Measurements from ENCODE around the gene C4A.
"Not testable (repeated sequence)": the region's sequence is repeated elsewhere in the genome, so short reads cannot be mapped to it uniquely, and the experiment has no call there.

The C4A gene

DNA sequence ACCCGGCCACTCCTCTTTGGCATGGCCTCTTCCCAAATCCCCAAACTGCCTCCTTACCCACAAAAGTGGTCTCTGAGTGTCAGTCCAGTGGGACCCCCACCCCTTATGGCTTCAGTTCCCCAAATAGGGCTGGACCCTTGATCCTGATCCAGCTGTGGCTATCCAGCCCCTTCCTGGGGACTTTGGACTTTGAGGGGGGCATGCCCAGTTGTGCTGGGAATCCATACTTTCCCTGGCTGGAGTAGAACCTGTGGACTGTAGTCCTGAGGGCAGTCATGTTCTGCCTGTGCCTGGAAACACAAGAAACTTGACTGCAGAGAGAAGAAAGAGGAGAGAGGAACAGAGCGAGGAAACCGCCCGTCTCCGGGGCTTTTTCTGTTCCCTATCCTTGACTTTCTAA is 55.3 kb downstream of the C4A start:
- not testable (repeated sequence) for DNase-seq

DNA sequence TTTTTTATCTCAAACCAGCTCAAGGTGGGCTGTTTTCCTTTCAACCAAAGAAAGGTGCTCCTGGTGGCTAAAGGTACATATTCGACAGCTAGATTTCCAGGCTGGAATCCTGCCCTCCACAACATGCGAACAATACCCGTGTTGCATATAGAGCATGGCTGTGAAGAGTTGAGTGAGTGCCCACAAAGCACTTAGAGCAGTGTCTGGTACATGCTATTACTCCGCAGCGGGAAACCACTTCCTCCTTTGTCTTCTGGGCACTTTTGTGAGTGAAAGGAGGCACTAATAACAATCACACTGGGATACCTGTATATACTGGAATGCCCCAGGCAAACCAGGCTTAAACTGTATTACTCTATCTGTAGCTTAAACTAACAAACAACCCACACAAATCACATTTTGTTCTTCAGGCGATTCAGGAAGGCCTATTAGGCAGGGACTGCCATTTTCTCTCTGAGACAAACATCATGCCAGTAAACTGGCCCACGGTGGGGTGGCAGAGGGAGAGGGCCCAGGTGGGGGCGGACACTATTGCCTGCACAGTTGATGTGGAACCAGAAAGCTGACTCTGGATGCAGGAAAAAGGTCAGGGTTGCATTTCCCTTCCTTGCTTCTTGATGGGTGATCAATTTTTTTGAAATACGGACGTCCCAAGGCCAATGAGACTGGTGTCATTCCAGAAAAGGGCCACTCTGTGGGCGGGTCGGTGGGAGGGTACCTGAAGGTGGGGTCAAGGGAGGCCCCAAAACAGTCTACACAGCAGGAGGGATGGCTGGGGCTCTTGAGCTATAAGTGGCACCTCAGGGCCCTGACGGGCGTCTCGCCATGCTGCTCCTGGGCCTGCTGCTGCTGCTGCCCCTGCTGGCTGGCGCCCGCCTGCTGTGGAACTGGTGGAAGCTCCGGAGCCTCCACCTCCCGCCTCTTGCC is 56.0 kb downstream of the C4A start, which contains the start of gene CYP21A2:
Gene CYP21A2, plus strand, starts transcription at position 818 of the 927 bp plus-strand sequence. Its CDS starts 8 bp downstream, at position 826.
- DNase-seq = peak; percentile 42 to 85

DNA sequence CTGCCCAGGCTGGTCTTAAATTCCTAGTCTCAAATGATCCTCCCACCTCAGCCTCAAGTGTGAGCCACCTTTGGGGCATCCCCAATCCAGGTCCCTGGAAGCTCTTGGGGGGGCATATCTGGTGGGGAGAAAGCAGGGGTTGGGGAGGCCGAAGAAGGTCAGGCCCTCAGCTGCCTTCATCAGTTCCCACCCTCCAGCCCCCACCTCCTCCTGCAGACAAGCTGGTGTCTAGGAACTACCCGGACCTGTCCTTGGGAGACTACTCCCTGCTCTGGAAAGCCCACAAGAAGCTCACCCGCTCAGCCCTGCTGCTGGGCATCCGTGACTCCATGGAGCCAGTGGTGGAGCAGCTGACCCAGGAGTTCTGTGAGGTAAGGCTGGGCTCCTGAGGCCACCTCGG is 57.0 kb downstream of the C4A start:
- not testable (repeated sequence) for DNase-seq

DNA sequence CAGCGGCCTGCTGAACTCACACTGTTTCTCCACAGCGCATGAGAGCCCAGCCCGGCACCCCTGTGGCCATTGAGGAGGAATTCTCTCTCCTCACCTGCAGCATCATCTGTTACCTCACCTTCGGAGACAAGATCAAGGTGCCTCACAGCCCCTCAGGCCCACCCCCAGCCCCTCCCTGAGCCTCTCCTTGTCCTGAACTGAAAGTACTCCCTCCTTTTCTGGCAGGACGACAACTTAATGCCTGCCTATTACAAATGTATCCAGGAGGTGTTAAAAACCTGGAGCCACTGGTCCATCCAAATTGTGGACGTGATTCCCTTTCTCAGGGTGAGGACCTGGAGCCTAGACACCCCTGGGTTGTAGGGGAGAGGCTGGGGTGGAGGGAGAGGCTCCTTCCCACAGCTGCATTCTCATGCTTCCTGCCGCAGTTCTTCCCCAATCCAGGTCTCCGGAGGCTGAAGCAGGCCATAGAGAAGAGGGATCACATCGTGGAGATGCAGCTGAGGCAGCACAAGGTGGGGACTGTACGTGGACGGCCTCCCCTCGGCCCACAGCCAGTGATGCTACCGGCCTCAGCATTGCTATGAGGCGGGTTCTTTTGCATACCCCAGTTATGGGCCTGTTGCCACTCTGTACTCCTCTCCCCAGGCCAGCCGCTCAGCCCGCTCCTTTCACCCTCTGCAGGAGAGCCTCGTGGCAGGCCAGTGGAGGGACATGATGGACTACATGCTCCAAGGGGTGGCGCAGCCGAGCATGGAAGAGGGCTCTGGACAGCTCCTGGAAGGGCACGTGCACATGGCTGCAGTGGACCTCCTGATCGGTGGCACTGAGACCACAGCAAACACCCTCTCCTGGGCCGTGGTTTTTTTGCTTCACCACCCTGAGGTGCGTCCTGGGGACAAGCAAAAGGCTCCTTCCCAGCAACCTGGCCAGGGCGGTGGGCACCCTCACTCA is 57.7 kb downstream of the C4A start:
- DNase-seq = not testable (repeated sequence)

DNA sequence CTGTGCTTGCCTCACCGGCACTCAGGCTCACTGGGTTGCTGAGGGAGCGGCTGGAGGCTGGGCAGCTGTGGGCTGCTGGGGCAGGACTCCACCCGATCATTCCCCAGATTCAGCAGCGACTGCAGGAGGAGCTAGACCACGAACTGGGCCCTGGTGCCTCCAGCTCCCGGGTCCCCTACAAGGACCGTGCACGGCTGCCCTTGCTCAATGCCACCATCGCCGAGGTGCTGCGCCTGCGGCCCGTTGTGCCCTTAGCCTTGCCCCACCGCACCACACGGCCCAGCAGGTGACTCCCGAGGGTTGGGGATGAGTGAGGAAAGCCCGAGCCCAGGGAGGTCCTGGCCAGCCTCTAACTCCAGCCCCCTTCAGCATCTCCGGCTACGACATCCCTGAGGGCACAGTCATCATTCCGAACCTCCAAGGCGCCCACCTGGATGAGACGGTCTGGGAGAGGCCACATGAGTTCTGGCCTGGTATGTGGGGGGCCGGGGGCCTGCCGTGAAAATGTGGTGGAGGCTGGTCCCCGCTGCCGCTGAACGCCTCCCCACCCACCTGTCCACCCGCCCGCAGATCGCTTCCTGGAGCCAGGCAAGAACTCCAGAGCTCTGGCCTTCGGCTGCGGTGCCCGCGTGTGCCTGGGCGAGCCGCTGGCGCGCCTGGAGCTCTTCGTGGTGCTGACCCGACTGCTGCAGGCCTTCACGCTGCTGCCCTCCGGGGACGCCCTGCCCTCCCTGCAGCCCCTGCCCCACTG is 58.6 kb downstream of the C4A start:
- DNase-seq = not testable (repeated sequence)

DNA sequence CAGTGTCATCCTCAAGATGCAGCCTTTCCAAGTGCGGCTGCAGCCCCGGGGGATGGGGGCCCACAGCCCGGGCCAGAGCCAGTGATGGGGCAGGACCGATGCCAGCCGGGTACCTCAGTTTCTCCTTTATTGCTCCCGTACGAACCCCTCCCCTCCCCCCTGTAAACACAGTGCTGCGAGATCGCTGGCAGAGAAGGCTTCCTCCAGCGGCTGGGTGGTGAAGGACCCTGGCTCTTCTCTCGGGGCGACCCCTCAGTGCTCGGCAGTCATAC is 59.1 kb downstream of the C4A start:
- DNase-seq = not testable (repeated sequence)

DNA sequence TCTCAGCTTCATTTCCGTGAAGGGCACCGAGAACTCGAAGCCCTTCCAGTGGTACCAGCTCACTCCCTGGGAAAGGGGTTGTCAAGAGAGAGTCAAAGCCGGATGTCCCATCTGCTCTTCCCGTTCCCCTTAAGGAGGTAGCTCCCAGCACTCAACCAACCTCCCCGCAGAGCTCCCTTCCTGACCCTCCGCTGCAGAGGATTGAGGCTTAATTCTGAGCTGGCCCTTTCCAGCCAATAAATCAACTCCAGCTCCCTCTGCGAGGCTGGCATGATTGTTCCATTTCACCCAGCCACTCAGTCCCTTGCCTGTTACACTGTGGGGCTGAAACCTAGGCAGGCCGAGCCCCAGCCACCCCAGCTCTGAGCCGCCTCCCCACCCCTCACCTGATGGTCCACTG is 59.5 kb downstream of the C4A start:
- DNase-seq = not testable (repeated sequence)

DNA sequence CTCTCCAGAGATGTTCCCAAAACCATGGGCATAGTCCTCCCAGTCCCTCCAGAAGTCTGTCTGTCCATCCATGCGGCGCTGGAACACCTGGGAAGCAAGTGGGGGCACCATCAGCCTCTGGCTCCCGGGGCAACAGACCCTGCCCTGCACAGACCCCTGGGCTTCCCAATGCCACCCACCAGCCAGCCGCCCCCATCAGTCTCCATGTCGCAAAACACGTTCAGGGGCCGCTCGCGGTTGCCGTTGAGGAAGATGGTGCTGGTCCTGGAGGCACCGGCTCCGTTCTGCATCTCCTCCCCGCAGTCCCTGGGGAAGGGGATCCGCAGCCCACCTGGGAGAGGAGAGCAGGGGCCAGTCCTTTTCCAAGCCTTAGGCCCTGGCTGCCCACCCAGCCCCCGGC is 60.4 kb downstream of the C4A start:
- not testable (repeated sequence) for DNase-seq

DNA sequence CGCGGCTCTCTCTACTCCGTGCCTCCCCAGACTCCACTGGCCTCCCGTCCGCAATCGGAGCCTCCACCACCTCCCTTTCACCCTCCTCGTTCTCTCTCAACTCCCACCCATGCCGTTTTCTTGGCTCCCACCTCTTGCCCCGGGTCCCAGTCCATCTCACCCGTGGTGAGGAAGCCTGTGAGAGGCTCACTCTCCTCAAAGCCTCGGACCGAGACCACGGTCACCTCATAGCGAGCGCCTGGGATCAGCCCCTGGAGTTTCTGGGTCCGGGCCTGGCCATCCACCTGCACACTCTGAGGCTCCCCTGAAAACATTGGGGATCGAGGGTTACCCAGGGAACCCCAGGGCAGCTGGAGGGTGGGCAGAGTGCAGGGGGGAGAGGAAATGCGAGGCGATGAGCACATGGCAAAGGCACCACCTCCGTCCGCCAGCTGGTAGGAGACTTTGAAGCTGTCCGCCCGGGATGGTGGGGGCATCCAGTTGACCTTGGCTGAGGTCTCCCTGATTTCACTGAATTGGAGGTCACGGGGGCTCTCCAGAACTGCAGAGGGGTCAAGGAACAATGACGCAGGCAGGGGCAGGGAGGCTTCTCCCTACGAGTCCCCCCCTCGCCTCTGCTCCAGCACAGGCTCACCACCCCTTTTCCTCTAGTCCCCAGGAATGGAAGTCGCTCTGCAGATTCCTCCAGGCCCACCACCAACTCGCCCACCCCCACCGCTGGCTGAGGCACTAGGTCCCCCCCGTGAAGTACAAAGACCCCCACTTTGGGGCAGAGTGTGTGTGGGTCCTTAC is 61.9 kb downstream of the C4A start:
- not testable (repeated sequence) for DNase-seq

DNA sequence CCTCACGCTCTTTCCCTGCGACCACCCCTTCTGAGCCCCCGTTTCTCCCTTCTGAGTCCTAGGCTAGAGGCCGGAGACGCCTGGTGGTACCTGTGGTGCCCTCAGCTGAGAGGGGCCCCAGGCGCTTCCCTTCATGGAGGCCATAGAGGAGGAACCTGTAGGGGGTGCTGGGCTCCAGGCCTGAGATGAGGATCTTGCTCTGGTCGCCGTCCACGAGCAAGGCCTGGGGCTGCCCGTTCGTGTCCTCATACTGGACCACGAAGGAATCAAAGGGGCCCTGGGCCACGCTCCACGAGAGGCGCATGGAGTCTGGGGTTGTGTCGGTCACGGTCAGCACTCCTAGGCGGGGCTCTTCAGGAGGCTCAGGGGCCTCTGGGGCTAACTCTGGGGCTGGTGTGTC is 63.1 kb downstream of the C4A start:
- DNase-seq = not testable (repeated sequence)

DNA sequence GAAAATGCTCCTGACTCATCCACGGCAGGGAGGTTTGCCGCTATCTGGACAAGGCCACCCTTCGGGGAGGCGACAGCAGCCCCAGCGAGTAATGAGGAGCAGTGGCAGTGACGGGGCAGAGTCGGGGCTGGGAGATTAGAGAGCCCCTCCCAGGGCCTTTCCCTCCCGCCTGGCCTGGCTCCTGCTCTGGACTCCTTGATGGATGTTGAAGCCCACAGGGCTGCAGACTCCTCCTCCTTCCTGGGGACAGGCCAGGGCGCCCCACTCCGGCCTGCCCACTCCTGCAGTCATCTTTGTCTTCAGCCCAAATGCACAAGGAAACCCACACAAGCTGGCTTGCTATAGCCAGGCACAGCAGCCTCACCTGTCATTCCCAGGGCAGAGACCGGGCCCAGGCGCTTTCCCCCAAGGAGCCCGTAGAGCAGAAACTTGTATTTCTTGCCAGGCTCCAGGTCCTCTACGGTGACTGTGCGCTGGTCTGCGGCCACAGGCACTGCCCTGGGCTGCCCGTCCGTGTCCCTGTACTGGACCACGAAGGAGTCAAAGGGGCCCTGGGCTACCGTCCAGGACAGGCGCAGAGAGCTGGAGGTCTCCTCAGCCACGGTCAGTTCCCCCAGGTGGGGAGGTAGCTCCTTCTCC is 64.1 kb downstream of the C4A start:
- no peak for DNase-seq

DNA sequence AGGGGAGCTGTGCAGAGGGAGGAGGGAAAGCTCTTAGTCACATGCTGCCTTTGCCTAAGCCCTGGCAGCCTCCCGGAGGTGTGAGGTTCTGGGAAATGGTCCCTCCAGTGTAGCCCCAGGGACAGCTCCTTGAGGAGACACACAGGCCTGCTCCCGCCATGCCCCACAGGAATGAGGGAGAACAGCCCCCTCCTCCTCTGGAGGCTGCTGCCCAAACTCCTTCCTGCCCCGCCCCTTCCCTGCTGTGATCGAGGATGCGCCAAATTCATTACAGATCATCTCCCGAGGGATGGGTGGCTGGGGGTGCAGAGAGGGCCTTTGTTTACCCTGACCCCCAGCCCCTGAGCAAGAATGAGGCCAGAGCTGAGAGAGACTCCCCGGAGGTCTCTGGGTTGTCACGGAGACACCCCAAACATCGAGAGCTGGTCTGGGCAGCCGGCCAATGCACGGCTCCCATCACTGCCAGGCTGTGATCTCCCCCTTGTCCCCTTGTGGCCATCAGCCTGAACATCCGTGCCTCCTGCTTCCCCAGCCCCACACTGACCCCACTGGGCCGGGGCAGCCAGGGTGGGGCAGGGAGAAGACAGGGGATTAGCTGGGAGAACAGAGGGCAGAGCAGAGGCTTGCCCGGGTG is 64.7 kb downstream of the C4A start:
- DNase-seq = peak; percentile 41 to 55

DNA sequence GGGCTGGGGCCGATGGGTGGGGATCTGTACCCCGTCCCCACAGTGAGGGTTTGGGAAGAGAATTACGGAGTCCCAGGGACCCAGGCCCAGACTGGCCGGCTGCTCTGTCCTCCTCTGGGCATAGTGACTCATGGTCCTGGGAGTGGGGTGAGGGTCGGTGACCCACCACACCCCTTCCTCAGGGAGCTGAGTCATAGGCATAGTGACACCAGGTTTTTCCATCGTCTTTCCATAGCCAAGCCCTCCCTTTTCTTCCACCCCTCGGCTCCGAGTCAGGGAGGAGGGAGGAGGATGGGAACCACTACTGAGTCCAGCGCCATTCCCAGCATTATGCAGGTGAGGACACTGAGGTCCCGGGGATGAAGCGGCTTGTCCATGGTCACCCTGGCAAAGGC is 65.2 kb downstream of the C4A start:
- DNase-seq = no peak

DNA sequence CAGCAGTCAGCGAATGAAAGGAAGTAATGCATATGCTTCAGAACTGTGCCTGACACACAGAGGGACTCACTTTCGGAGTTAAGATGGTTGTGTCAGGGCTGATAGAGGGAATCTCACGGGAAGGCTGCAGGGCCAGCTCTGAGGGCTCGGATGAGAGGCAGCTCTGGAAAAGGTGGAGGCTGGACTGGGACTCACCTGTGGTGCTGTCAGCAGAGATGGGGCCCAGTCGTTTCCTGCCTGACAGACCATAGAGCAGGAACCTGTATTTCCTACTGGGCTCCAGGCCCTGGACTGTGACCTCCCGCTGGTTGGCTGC is 65.6 kb downstream of the C4A start:
- DNase-seq = no peak

DNA sequence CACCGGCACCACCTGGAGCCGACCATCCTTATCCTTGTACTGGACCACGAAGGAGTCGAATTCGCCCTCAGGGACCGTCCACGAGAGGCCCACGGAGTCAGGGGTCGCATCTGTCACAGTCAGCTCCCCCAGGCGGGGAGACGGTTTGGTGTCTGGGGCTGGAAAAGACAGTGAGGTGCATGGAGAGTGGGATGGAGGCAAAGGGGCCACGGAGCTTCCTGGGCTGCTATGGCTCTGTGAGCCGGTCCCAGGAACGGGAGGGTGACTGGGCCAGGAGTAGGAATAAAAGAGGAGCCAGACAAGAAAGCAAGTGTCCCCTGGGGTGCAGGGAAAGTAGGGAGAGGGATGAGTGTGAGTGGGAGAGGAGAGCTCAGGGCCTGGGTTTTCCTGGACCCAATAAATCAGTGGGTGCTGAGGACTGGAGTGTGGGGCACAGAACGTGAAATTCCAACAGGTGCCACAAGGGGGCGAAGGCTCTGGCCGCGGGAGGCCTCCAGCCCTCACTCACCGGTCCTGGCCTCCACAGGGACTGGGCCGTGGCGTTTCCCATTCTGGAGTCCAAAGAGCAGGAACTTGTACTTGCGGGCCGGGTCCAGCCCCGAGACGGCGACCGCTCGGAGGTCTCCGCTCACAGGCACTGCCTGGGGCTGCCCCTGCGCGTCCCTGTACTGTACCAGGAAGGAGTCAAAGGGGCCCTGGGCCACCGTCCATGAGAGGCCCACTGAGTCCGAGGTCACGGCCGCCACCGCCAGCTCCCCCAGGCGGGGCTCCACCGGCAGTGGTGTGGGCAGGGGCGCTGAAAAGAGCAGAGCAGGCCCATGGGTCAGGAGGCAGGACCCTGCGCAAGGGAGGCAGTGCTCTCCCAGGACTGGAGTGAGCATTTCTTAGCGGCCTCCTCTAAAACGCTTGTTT is 66.3 kb downstream of the C4A start:
- peak; percentile 22 to 35 for DNase-seq

DNA sequence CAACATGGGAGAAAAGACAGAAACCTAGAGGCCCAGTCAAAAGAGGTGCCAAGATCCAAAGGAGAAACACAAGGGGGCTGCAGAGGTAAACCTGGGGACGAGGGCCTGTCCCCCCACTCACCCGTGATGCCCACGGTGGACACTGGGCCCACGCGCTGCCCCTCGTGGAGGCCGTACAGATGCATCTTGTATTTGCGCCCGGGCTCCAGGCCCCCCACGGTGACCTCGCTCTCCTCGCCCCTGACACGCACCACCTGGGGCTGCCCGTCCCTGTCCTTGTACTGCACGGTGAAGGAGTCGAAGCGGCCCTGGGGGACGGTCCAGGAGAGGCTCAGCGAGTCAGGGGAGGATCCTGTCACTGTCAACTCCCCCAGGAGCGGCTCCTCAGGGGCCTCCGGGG is 67.3 kb downstream of the C4A start:
- not testable (repeated sequence) for DNase-seq

DNA sequence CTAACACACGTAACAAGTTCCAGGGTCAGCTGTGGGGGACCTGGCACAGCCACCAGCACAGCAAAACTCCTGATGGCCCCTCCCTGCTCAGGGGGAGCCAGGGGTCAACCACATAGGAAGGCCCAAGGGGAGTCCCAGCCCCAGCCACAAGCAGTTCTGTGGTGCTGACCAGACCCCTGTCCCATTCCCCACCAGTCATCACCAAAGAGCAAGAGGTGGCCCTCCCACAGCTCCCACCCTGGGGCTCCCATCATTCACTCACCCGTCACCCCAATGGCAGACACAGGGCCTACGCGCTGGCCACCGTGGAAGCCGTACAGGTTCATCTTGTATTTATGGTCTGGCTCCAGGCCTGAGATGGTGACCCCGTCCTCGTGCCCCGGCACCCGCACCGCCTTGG is 67.9 kb downstream of the C4A start:
- DNase-seq = not testable (repeated sequence)

DNA sequence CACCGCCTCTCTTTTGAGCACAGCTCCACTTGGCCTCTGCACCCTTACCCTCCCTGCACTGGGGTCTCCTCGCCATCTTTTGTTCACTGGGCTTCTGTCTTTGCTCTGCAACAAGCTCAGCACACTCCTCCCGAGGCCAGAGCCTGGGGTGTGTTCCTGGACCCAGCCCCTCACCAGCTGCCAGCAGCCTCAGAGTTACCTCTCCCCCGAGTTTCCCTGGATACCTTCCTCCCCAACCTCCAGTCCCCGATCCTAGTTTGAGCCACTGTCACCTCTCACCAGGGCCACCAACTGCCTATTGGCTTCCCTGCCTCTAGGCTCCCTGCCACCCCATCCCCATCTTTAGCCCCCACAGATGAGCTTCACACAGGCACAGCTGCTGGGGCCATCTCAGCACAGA is 68.7 kb downstream of the C4A start:
- no peak for DNase-seq

All from NCI-H2081 (cell line).